ENCODE data around the gene CEACAM1.
"Not testable (repeated sequence)": the region's sequence is repeated elsewhere in the genome, so short reads cannot be mapped to it uniquely, and the experiment has no call there.

Gene CEACAM1

DNA sequence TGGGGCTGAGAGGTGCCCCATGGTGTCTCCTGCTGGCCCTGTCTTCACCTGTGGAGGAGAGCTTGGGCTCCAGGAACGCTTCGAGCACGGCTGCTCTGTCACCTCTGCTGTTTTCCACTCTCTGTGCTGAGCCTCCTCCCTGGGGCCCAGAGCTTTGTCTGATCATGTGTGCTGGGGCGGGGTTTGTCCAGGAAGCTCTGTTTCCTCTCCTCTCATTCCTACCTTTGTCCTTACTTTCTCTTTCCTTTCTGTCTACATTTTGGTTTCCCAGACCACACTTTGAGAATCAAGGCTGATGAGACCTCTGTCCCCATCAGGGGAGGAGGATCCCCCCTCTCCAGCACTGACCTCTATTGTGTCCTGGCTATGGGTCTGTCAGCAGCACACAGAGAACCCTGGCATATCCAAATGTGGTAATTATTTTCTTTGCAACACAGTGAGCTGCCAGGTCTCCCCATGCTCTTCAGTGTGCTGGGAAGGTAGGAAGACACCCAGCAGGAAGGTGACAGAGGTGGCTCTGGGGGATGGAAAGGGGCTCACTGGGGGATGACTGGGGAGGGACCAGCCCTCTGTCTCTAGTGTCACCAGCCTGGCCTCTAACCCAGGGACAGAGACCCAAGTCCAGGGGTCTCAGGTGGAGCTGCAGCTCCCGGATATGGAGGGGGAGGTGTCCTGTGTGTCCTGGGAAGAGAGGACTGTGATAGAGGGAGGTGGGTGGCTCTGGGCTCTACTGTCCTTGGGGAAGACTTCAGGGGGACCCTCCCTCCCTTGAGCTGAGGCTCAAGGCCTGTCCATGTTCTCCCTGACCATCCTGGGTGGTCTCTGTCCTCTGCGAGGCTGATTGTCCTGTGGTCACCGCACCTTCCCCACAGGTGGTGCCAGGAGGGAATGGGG, at the start of gene CEACAM1:
Gene CEACAM1, minus strand, starts transcription at position 128 of the 894 bp plus-strand sequence. Its CDS starts 107 bp downstream, at position 21.
- peak; percentile 71 for ATAC-seq

DNA sequence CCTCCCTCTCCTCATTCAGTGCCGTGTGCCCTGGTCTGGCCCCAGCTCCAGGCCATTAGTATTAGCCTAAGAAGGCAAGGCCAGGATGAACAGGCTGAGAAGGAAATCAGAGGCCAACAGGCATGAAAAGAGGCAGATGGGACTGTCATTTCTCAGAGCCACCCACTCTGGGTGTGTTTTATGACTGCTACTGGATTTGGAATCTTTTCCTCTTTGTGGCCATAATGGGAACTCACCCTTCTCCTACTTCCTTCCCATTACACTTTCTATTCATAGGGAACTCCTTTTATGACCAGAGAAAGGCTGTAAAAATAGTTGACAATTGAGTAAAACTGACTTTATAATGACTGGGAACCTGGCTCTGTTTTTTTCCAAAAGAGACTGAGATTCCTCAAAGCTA, 48.7 kb upstream of the CEACAM1 start:
- no peak for ATAC-seq

GRCh38 chr19:42576241-42576640, 48.0 kb upstream of the CEACAM1 start:
- no peak for ATAC-seq

DNA sequence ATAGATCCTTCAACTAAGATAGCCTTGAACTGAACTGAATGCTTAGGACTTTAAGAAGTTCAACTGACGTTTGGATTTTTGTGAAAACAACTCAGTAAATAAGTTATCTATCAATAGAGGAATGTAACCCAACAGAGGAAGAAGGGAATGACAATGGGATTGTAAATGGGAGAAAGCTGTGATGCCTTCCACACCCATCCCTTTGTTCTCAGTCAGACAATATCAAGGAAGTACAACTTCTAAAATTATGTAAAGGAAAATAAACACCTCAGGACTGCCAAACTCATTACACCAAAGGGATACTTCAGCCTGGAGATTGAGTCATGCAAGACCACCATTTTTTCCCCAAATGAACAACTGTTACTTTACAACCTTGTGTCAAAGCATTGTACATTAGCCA, 45.4 kb upstream of the CEACAM1 start:
- no peak for ATAC-seq

DNA sequence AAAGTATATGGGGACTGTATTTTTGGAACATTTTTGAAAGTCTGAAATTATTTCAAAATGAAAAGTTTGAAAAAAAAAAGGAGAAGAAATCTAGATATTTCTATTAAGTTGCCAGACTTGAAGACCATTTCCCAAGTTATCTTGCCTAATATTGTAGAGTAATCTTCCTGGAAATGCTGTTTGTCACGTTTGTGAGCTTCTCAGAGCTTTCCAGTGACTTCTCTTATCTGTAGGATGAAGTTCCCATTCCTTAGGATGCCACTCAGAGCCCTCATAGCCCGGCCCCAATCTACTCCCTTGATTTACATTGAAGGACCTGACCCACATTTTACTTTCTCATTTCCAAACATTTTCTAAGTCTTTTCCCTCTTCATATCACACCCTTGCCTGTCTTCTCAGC, 42.8 kb upstream of the CEACAM1 start:
- no peak for ATAC-seq

DNA sequence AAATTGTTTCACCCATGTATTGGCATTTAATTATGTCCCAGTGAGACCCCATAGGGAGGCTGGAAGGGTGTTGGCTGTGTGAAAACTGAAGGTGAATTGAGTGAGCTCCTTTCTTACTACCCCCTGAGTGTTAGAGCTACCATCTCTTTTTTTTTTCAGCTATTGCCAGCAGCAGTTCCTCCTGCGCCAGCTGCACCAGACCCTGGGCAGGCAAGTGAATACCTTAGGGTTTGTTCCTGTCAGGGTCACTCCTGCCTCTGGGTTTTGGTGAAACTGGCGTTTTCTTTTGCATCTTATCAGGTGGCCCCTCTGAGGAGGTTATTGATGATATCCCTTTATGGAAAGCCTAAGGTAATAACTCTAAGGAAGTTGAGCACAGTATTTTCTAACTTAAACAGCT, 40.9 kb upstream of the CEACAM1 start:
- no peak for ATAC-seq

DNA sequence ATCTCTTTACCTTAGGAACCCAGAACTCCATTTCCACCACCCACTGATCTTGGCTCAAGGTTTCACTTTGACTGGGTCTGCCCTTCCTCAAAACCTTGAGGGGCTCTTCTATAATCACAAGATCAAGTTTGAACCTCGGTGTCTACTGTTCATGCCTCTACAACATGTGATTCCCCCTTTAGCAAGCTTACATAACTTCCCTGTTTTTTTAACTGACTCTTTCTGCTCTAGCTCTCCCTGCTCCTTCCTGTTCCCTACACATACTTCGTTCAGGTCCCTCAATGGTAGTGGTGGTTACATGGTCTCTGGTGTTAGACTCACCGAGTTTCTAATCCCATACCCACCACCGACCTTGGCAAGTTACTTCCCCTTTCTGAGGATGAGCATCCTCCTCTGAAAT, 39.7 kb upstream of the CEACAM1 start:
- no peak for ATAC-seq

DNA sequence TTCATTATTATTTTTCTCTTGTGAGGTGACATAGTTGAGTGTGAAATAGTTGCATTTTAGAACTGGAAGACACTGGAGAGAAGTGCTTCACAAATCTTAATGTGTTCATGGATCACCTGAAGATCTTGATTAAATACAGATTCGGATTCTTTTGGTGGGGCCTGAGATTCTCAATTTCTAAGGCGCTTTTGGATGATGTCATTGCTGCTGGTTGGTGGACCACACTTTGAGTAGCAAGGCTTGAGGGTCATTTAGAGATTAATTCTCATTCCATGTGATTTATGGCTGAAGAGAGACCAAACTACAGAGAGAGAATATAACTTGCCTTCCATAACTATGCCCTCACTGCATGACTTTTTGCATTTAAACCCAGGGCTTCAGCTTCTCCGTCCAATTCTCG, 39.3 kb upstream of the CEACAM1 start:
- no peak for ATAC-seq

GRCh38 chr19:42563352-42564210, 35.3 kb upstream of the CEACAM1 start:
- peak; percentile 65 to 79 for ATAC-seq

- no peak for ATAC-seq
Observed at GRCh38 chr19:42561512-42561911, 33.2 kb upstream of the CEACAM1 start.

DNA sequence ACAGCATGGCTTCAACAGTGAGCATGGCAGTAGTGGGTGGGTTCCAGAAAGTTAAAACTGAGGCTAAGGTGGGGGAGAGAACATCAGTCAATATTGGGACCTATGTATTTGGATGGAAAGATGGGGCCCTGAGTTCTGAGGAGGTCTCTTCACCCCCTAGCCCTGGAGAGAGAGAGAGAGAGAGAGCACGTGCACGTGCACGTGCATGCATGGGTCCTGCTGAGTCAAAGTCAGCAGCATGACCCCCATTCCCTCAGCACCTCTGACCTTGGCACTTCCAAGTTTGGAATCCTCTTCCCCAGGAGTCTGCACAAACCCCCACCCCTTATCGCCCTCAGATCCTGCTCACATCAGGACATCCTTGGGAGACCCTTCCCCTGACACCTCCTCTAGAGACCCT, 32.5 kb upstream of the CEACAM1 start:
- ATAC-seq, result no peak

DNA sequence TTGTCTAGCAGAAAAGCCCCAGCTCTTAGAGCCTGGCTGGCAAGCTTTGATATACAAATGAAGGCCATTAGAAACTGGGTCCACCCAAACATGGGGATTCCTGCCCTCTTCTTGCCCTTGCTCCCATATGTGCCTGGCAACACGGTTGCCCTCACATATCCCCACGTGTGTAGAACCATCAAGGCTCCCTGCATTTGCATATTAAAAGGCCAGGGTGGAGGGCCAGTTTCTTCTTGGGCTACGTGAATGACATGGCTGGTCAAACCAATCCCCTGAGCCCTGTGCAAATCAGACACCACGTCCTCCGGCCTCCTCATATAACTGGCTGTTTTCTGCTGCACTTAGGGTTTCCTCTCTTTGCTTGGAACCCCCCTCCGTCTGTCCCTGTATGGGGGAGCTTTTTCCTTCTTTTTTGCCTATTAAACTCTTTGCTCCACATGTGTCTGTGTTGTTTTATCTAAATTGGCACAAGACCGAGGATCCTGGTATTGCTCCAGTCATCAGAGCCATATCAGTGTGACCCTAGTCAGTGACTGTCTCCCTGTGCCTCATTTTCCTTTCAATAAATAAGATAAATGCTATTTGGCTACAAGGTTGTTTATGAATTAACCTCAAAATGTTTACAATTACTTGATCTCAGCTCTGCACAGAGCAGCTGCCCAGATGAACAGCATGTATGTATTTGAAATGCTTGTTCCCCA, 30.3 kb upstream of the CEACAM1 start:
- no peak for ATAC-seq

GRCh38 chr19:42557386-42557871, 29.1 kb upstream of the CEACAM1 start:
- not testable (repeated sequence) for ATAC-seq

DNA sequence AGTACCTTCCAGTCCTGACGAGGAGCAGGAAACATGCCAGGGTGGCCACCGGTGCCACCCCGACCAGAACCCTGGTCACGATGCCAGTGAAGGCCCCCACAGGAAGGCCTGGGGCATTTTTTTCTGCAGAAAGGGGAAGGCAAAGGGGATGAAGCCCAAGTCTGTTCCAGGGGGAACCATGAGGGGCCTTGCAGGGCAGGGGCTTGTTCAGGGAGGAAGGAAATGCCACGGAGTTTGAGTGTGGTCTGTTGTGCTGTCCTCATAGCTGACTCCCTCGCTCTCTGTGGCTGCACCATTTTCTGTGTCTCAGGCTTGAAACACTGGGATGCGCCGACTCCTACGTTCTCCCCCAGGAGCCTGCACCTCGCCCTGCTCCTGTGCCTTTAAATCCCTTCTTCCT, 27.5 kb upstream of the CEACAM1 start:
- no peak for ATAC-seq

DNA sequence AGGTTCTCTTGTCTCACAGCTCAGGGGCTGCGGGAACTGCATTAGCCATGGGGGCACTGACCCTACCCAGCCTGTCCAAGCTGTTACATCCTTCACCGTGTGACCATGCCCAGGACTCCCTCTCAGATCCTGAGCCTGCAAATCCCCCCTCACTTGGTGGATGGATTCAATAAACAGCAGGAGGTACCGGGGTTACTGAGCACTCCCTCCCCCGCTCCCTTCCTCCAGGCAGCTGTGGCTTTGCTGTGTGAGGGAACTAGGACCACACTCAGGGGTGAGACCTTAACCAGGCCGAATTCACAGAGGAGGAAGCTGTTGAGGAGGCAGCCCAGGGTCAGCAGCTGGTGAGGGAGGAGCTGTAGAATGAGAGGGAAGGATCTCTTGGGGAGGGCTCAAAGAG, 27.0 kb upstream of the CEACAM1 start:
- no peak for ATAC-seq

GRCh38 chr19:42554046-42554575, 25.8 kb upstream of the CEACAM1 start:
- no peak for ATAC-seq

- ATAC-seq, result no peak
Observed at GRCh38 chr19:42553292-42554045, 25.2 kb upstream of the CEACAM1 start.

DNA sequence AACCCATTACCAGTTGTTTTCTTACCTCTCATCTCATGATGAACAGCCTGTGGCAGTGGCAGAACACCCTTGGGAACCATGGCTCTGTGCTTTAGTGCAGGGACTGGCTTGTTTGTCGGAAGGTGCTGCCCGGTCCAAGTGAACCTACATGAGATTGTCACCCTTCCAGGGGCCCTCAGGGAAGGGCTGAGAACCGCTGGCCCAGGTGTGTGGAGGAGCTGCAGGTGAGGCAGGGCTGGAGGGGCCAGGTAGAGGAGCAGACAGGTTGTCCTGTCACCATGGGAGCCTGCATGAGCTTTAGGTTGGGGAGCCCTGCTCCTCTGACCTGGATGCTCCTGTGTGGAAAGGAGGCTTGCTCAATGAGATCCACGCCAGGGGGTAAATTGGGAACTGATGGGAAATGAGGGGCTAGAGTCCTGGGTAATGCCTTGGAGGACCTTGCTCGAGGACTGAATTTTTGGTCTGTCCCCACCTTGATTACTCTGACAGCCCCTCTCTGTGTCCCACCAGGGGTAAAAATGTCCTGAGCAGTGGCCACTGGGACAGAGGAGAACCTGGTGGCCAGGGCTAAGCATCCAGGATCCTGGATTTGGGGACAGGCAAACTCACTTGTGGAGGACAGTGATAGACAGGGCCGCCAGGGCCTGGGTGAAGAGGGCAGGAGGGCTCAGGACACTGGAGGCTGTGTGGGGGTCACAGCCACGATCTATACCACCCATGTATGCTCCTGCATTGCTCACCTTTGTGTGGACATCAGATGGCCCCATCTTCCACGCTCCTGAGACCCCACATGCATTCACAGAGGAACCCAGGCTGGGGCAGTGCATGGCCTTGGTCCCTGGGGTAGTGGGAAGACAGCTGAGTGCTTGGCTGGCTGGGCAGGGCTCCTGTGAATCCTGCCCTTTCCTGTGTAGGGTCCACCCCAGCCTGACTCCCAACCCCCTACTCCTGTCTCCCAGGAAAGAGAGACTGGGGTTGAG, 24.1 kb upstream of the CEACAM1 start:
- ATAC-seq, result no peak

DNA sequence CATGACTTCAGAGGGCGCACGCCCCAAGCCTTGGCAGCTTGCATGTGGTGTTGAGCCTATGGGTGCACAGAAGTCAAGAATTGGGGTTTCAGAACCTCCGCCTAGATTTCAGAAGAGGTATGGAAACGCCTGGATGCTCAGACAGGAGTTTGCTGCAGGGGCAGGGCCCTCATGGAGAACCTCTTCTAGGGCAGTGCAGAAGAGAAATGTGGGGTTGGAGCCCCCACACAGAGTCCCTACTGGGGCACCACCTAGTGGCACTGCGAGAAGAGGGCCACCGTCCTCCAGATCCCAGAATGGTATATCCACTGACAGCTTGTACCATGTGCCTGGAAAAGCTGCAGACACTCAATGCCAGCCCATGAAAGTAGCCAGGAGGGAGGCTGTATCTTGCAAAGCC, 22.2 kb upstream of the CEACAM1 start:
- ATAC-seq, result not testable (repeated sequence)

GRCh38 chr19:42549067-42549466, 20.8 kb upstream of the CEACAM1 start:
- not testable (repeated sequence) for ATAC-seq

DNA sequence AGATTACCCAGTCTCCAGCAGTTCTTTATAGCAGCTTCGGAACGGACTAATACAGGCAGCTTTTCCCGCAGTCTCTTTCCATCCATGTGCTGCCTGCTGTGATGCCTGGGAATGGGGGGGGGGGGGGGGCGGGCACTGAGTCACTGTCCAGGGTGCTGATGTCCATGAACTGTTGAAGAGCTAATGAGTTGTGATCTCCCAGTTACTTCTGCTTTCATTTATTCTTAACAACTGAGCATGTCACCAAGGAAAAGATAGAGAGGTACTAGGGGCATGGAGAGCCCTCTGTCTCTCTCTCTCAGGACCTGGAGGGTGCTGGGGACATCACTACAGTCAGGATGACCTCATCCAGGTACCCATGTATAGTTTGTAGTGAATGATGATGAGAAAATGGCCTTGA, 20.3 kb upstream of the CEACAM1 start:
- no peak for ATAC-seq
